ENCODE measurements around the gene LGALS7B.

- no peak for TF ChIP-seq POLR2A (IDR thresholded peaks at IDR 0.05)
- no peak for TF ChIP-seq POLR2AphosphoS5 (IDR thresholded peaks at IDR 0.05)
- TF ChIP-seq CTCF (IDR thresholded peaks at IDR 0.05) = no peak
- TF ChIP-seq EP300 (IDR thresholded peaks at IDR 0.05) = no peak
Measured at GRCh38 chr19:38813323-38813722, 24.3 kb downstream of the LGALS7B start.
